HG02938 (cell line): ENCODE measurements around the gene CDH4.

Experiments used
- ATAC-seq: cut with Tn5 transposase; IDR thresholded peaks from one replicate; pipeline ENCODE4 v1.9.1; 2021; ENCODE audit warnings: mild to moderate bottlenecking, moderate library complexity; ENCODE audit not compliant: unreplicated experiment

Gene CDH4

GRCh38 chr20:61299618-61300017 is 47.6 kb downstream of the CDH4 start:
- ATAC-seq, result no peak

DNA sequence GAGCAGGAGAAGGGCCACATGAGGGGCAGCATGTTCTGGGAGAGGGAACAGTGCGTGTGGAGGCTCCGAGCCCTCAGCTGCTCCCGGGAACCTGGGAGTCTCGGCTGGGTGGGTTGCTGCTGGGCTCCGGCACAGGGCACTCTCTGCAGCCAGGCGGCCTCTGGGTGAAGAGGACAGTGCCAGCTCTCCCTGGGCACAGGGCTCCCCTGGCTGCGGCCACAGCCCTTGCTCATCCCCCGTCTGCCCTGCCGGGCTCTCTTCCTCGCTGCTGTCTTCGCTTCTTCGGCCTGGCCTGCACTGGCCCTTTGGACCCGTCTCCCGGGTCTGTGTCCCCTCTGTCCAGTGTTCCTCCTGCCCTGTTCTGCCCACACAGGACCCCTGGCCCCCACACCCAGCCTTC is 48.2 kb downstream of the CDH4 start:
- ATAC-seq, result no peak

- ATAC-seq, result no peak
Measured at GRCh38 chr20:61300709-61301108, 48.6 kb downstream of the CDH4 start.

GRCh38 chr20:61301711-61302525 is 49.9 kb downstream of the CDH4 start:
- no peak for ATAC-seq

GRCh38 chr20:61303217-61303616 is 51.2 kb downstream of the CDH4 start:
- no peak for ATAC-seq

DNA sequence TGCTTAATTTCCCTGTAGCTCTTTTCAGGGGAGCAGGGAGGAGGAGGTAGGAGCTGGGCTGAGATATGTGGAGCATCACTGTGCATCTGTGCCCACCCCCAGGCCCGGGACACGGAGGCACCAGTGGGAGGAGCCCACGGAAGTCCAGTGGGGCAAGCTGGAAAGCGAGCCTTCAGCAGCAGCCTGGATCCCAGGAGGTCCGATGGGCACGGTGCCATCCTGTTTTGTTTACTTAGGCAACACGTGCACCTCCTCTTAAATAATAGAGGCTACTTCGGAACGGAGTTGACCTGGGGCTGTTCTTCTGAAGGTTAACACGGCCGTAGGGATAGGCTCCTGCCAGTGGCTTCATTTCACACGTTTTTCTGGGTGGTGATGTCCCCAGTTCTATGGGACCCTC is 51.6 kb downstream of the CDH4 start:
- ATAC-seq, result no peak

- ATAC-seq, result no peak
Measured at GRCh38 chr20:61304750-61305149, 52.7 kb downstream of the CDH4 start.

- no peak for ATAC-seq
Measured at GRCh38 chr20:61306937-61307475, 54.9 kb downstream of the CDH4 start.

- ATAC-seq, result no peak
Measured at GRCh38 chr20:61307686-61308476, 55.8 kb downstream of the CDH4 start.

DNA sequence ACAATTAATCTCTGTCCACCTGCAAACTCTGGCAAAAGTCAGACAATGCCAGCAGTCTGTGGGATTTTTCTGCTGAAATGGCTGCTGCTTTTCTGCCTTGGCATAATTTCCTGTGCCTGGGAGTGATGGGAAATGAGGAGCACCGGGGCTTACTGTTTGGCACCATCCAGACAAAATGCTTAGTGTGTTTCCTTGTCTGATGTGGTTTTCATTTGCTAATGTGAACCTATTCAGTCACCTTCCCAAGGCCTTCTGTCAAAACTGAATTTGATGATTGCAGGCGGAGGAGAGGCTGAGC is 56.4 kb downstream of the CDH4 start:
- ATAC-seq, result no peak

DNA sequence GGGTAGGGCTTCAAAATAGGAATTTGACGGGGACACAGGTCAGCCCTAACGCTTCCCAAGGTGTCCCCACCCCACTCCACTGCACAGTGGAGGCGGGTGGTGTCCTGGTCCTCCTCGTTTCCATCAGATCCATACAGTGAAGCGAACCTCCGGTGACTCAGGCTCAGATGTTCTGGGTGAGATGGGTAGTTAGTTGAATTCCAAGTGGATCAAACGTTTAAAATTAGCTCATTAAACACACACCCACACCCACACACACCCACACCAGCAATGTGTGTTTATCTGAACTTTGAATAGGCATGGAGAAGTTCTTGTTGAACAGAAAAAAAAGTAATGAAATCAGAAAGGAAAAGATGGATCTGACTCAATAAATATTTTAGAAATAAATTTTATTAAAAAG is 58.9 kb downstream of the CDH4 start:
- no peak for ATAC-seq

GRCh38 chr20:61311656-61312387 is 59.8 kb downstream of the CDH4 start:
- ATAC-seq, result no peak

DNA sequence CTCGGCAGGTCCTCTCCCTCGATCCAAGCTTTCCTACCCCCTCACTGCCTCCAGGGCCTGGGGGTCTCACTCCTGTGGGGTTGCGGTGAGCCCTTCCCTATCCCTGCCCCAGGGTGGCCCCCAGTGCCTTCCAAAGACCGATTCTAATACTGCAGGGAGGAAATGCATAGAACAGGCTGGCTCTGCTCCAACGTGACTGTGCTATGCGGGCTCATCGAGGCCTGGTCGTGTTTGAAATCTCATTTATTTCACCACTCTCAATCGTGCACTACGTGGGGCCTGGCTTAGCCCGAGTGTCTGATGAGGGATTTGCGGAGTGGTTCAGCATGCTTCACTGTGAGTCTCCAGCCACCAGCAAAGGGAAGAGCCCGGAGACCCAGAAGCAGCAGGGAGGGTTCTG is 60.9 kb downstream of the CDH4 start:
- no peak for ATAC-seq

GRCh38 chr20:61313396-61313795 is 61.3 kb downstream of the CDH4 start:
- ATAC-seq, result no peak

DNA sequence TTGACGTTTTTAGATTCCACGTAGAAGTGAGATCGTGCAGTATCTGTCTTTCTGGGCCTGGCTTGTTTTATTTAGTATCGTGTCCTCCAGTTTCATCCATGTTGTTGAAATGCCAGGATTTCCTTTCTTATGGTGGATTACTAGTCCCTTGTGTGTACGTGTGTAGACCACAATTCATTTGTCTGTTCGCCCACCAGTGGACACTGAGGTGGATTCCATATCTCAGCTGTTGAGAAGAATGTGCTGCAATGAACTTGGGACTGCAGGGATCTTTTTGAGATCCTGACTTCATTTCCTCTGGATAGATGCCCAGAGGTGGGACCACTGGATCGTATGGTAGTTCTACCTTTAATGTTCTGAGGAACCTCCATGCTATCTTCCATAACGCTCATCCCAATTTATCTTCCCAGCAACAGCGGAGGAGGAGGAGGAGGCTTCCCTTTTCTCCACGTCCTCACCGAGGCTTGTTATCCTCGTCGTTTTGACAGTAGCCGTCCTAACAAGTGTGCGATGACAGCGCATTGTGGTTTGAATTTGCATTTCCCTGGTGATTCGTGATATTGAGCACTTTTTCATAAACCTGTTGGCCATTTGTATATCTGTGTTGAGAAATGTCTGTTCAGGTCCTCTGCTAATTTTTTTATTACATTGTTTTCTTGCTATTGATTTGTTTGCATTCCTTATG is 62.4 kb downstream of the CDH4 start:
- no peak for ATAC-seq

GRCh38 chr20:61315319-61315718 is 63.3 kb downstream of the CDH4 start:
- ATAC-seq, result no peak

- no peak for ATAC-seq
Measured at GRCh38 chr20:61316346-61316745, 64.3 kb downstream of the CDH4 start.

DNA sequence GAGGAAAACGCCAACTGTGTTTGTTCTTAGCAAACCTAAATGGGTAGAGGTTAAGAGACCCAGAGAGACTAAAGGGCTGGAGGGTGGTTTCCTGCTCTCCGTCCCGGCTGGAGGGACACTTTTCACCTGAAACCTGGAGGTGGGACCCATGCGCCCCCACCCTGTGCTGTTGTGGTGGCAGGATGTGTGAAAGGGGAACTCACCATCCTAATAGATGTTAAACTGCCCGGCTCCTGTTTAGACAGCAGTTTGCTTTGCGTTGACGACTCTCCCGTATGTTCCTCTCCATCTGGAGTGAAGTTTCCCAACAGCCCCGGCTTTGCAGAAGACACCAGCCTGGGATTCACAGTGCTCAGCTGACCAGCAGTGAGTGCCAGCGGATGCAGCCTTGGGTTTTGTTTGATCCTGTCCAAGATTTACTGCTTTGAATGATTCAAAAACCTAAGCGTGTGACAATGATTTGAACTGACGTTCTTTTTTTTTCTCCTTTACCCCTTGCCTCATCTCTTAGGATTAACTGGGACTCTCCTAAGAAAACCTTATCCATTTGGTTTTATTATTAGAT is 66.0 kb downstream of the CDH4 start:
- ATAC-seq, result no peak

GRCh38 chr20:61320691-61321425 is 68.8 kb downstream of the CDH4 start:
- ATAC-seq, result no peak

- ATAC-seq, result no peak
Measured at GRCh38 chr20:61321481-61321880, 69.4 kb downstream of the CDH4 start.
